Epithelial cell of proximal tubule (primary cell): ENCODE results near the gene GVQW3. TPM values are rescaled to one million over a fixed set of nuclear protein-coding genes. Genes with fewer than 3 reads are reported as not detected.

Experiments
- DNase-seq: peaks from one replicate; pipeline ENCODE4 v3.0.0-alpha.2; 2011; ENCODE audit warnings: low read depth
- H3K4me3 ChIP-seq: 2 replicates; pipeline ENCODE4 v1.5.1; 2011; ENCODE audit warnings: low read depth, mild to moderate bottlenecking, low read length
- total RNA-seq: library from RNA; depleted of rRNA; stranded (reverse); fragments of >200 nt; gene quantifications from 2 replicates; pipeline ENCODE4 v1.2.3, GENCODE V29; 2015
- TF ChIP-seq, protein P1 (sequence below): conservative IDR thresholded peaks from 2 replicates; pipeline ENCODE4 v1.5.1; 2012; ENCODE audit warnings: low read depth, mild to moderate bottlenecking, low read length

The GVQW3 gene
- total RNA-seq, 1 donor from 2014 or later, result 7.0 TPM

DNA sequence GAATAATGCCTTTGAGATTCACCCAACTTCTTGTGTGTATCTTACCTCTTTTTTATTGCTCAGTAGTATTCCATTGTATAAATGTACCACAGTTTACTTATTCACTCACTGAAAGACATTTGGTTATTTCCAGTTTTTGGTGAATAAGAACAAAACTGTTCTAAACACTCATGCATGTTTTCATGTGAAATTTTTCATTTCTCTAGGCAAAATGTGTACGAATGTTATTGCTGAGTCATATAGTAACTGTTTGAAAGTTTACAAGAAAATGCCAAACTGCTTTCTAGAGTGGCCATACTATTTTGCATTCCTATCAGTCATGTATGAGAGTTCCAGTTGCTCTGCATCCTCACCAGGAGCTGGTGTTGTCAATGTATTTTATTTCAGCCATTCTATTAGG is 54.9 kb downstream of the GVQW3 start:
- DNase-seq, result no peak
- TF ChIP-seq, protein P1, sequence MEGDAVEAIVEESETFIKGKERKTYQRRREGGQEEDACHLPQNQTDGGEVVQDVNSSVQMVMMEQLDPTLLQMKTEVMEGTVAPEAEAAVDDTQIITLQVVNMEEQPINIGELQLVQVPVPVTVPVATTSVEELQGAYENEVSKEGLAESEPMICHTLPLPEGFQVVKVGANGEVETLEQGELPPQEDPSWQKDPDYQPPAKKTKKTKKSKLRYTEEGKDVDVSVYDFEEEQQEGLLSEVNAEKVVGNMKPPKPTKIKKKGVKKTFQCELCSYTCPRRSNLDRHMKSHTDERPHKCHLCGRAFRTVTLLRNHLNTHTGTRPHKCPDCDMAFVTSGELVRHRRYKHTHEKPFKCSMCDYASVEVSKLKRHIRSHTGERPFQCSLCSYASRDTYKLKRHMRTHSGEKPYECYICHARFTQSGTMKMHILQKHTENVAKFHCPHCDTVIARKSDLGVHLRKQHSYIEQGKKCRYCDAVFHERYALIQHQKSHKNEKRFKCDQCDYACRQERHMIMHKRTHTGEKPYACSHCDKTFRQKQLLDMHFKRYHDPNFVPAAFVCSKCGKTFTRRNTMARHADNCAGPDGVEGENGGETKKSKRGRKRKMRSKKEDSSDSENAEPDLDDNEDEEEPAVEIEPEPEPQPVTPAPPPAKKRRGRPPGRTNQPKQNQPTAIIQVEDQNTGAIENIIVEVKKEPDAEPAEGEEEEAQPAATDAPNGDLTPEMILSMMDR, result no peak
- H3K4me3 ChIP-seq, result no peak overlapping the region

DNA sequence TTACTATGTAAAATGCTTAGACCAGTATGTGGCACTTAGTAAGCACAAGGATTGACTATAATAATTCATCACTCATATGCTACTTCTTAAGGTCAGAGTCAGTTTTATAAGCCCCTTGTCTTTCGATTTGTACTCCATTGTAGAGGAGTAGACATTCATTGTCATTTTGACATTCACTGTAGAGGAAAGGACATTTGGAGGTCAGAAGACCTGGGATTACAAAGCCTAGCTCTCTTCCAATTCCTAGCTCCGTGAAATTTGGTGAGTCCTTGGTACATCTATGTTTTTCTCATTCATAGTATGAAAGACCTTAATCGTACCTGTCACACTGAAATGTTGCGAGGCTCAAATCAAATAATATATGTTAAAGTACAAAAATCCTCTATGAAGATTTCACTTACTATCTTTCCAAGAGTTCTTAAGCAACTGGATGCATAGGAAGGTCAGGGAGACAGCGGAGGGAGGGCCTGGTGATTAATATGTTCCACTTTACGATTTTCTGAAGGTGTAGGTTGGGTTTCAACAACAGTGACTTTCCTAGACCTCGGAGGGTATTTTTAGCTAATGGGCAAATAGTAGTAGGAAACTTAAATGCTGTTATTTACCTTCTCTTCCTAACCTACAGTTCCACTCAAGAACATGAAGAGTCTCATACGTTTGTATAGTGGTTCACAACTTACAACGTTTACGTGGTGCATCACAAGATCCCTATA is 62.3 kb downstream of the GVQW3 start:
- TF ChIP-seq, protein P1, result no peak
- DNase-seq, result no peak
- peak overlapping the region; percentile 75 for H3K4me3 ChIP-seq

DNA sequence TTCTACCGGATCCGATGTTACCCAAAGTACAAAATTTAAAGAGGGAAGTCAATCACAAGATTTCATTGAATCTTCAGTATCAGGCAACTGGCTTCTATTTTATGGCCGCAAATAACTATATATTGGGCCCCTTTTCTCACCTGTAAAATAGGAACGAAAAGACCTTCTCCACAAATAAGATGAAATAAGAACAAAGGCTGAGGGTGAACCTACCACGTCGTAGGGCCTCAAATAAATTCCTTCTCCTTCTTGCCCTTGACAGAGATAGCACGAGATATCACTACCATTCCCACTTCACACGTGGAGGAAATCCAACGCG is 62.9 kb downstream of the GVQW3 start:
- no peak for DNase-seq
- TF ChIP-seq, protein P1, result no peak
- peak overlapping the region; percentile 75 for H3K4me3 ChIP-seq

DNA sequence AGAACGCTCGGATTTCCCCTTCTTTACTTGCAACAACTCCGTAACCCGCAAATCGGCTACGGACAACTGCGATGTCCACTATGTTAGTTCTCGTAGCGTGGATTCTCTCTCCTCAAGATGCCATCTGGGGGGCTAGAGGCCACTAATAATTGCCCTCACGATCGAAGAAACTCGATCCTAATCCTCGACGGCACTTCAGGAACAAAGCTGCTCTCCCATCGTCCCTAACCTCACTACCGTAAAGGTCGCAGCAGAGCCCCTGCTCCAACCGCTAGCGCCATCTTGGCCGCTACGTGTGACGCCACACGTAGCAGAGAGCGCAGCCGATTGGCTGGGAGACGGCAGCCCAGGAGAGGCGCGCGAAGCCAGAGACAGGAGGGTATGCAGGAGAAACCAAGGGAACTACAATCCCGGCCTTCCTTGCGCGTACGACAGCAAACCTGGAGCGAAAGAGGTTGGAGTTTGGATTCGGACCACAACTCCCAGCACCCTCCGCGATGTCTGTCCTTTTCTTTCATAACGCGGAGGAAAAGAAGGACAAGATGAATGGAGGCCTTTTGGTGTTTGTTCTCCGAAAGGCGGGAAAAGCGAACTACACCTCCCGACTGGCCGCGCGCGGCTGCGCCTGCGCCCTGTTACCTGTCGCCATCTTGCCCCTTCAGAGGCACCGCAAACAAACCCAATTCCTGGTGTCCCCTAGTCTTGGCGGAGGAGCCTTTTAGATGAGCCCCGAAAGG is 63.4 kb downstream of the GVQW3 start, which contains the start of gene EMSY:
Gene EMSY, plus strand, starts transcription at position 635 of the 737 bp plus-strand sequence. CDS start 1,921 bp downstream, outside the sequence.
- DNase-seq, result peak; percentile 99
- H3K4me3 ChIP-seq, result peak within 1 kb of the TSS; percentile 75
- TF ChIP-seq, protein P1, result no peak

DNA sequence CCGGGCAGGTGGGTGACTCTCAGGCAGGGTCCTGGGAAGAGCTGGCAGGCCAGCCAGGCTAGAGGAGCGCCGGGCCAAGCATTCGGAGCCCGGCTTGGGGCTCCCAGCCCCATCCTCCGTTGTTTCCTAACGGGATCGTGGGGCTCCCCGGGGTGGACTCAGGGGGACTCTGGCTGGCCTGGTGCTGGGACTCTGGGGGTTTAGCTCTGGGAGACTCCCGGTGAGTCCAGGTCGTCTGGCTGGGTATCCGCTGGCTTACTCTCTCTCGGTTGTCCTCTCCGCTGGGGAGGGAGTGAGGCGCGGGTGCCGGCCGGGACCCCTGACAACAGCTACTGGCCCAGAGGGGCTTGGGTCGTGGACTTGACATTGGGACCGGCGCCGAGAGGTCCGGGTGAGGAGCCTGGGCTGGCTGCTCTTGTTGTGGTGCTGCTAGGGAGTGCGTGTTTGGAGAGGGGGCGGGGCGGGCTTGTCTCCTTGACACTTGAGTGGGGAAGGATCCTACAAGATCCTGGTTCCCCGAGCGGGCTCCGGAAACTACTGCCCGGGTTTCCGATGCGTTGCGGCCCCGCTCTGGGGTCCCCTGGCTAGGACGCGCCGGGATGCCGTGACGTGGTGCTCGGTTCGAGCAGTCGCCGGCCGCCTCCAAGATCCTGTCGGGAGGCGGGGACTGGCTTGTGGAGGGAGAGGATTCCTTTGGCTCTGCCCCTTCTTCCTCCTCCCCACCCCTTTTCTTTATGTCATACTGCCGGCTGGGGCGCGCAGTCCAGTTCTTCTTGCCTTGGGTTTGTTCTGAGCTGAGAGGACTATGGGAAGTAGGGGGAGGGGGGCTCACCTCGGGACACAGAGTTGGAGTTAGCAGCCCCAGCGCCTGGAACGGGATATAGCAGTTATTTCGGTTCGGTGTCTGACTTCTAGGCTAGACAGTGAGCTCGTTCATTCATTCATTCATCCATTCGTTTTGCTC is 64.3 kb downstream of the GVQW3 start:
- TF ChIP-seq, protein P1, result no peak
- no peak for DNase-seq
- peak overlapping the region; percentile 75 for H3K4me3 ChIP-seq

DNA sequence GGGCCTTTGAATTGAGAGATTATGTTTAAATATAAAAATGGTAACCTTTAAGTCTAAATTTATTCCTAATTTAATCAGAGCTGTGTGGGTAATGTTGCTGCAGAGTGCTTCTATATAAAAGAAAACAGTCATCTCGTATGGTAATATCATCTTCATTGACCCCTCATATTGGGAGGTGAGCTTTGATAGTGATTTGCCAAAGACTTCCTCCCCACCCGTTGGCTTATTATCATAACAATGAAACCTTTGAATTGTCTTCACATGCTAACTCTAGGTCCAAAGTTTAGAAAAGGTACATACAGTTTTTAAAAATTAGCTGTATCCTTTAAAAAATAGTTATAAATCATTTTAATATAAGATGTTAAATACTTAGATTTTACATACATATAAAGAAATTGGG is 67.4 kb downstream of the GVQW3 start:
- TF ChIP-seq, protein P1, result no peak
- DNase-seq, result no peak
- H3K4me3 ChIP-seq, result no peak overlapping the region
